DOHH2 (cell line): Measurements from ENCODE around the gene TMEM63B.

Experiments used
- CTCF ChIP-seq: fragments of 200-600 bp; sonication (generic); IDR thresholded peaks from one replicate; pipeline ENCODE4 v1.5.1; 2014; ENCODE audit warnings: antibody characterized with exemption, mild to moderate bottlenecking, low read depth, low read length; ENCODE audit not compliant: poor library complexity, severe bottlenecking
- EZH2phosphoT487 ChIP-seq: fragments of 200-600 bp; sonication (generic); IDR thresholded peaks from 2 replicates; pipeline ENCODE4 v1.6.1; 2017; ENCODE audit warnings: borderline replicate concordance, mild to moderate bottlenecking, antibody characterized with exemption, low read length, moderate library complexity, mixed read lengths

GRCh38 chr6:44132476-44132875 is 5.1 kb downstream of the TMEM63B start:
- TF ChIP-seq CTCF (no peak), EZH2phosphoT487 (no peak)
